NCI-H1105 treated with DMSO at 0.1 percent for 48 hours (cell line): Measurements from ENCODE around the gene NGEF.

Source experiments
- DNase-seq: peaks from one replicate; lab custom pipeline; 2025; lab: John Stamatoyannopoulos, UW

The NGEF gene

DNA sequence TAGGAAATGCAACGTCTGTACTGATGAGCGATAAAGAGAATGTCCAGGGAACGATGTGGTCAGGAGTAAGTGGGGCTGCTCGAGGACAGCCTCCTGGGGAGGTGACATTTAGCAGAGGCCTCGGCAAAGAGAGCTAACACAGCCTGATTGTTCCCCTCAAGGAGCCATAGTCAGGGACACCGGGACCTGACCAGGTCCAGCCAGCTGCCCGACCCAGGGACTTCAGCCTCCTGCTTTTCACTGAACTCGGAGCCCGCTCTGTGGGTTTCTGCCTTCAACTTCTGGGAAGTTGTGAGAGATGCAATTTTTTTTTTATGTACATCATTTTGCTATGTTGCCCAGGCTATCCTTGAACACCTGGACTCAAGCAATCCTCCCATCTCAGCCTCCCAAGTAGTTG lies 29.5 kb upstream of the NGEF start:
- no peak for DNase-seq

DNA sequence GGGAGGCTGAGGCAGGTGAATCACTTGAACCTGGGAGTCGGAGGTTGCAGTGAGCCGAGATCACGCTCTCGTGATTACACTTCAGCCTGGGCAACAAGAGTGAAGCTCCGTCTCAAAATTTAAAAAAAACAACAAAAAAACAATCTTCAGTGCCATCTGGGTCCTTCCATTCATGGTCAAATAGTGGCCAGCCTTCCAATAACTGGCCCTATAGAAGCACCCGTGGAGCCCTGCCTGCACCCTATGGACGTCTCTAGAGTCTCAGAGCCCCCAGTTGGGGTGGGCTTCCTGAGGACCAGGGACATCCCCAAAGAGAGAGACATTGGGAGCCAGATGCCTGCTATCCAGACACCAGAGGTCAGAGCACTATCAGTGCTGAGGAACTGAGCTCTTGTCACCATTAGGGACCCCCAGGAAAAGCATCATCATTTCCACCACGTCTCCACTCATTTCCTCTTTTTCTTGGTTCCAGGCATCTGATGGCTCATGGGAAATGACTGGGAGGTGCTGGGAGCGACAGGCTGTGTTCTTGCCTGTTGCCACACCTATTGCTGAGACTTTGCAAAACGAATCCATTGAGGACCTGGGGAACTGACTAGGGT lies 28.8 kb upstream of the NGEF start:
- no peak for DNase-seq

DNA sequence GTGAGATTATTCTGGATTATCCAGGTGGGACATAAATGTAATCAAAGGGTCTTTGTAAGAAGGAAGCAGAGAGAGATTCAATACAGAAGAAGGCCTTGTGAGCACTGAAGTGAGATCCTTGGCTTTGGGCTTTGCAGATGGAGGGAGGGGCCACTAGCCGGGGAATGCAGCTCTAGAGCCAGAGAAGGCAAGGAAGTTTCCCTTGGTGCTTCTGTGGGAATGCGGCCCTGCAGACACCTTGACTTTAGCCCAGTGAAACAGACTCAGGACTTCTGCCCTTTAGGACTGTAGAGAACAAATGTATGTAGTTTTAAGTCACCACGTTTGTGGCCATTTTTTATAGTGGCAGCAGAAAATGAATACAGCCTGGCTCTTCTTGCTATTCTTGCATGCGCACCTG lies 27.5 kb upstream of the NGEF start:
- DNase-seq: no peak

DNA sequence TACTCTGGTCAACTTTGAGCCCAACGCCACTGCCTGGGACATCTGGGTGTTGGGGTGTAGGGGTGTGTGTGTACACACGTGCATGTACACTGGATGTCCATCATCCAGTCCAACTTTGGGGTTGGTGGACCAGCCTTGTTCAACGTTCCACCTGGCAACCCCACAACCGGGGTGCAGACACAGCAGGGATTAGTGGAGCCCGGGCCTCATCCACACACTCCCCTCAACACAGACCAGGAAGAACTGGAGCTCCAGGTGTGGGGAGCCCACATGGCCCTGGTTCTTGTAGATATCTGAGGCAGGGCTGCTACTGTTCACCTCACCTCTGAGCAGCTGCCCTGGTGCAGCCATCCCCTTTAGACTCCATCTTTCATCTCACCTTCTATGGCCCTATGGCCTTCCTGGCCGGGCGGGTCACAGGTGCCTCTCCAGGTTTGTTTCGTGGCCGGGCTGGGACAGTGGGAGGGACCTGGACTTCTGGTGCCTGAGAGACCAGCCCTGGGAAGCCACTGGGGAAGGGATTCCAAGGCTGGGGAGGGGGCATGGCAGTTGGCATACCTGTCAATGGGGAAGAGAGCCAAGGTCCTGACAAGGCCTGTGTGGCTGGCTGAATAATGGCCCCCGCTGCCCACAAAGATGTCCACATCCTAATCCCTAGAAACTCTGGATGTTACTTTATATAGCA lies 26.9 kb upstream of the NGEF start:
- no peak for DNase-seq

DNA sequence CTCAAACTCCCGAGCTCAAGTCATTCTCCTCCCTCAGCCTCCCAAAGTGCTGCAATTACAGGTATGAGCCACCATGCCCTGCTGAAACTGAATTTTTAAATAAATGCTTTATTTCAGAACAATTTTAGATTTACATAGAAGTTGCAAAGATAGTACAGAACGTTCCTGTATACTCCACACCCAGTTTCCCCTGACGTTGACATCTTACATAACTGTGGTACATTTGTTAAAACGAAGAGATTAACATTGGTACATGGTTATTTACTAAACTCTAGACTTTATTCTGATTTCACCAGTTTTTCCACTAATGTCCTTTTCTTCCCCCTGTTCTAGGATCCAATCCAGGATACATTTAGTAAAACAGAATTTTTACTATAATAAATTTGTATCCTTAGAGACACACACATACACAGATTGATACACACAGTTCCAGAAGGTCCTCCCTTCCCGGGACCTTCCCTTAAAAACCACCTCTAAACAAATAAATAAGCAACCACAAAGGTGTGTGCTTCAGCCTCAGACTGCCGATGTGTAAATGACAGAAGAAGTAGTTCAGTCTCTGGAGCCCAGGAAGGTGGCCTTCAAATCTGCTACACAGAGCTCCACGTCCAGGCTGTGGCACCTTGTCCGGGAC lies 26.3 kb upstream of the NGEF start:
- DNase-seq: no peak

DNA sequence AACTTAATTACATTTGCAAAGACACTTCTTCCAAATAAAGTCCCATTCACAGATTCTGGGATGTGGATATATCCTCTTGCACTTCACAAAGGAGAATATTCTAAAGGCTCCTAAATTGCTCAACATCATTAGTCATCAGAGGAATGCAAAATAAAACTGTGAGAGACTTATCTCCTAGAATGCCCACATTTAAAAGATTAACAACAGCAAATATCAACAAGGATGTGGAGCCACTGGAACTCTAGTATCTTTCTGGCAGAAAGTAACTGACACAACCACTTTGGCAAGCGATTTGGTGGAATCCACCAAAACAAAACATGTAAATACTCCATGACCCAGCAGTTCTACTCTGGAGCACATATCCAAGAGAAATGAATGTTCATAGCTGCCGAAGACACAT lies 24.0 kb upstream of the NGEF start:
- no peak for DNase-seq

DNA sequence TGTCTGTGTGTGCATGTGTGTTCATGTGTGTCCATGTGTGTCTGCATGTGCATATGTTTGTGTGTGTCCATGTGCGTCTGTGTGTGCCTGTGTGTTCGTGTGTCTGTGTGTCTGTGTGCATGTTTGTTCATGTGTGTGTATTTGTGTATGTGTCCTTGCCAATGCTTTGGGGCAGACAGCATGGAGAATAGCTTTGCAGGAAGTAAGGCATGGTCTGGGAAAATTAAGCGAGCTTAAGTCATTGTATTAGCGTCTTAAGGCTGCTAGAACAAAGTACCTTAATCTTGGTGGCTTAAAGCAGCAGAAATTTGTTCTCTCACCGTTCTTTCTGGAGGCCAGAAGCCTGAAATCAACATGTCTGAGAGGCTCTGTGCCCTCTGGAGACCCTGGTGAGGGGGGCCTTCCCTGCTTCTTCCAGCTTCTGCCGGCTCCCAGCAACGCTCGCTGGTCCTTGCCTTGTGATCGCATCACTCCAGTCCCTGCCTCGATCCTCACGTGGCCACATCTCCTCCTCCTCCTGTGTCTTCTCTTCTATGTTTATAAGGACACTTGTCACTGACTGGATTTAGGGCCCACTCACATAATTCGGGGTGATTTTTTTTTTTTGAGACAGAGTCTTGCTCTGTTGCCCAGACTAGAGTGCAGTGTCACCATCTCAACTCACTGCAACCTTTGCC lies 23.2 kb upstream of the NGEF start:
- no peak for DNase-seq

DNA sequence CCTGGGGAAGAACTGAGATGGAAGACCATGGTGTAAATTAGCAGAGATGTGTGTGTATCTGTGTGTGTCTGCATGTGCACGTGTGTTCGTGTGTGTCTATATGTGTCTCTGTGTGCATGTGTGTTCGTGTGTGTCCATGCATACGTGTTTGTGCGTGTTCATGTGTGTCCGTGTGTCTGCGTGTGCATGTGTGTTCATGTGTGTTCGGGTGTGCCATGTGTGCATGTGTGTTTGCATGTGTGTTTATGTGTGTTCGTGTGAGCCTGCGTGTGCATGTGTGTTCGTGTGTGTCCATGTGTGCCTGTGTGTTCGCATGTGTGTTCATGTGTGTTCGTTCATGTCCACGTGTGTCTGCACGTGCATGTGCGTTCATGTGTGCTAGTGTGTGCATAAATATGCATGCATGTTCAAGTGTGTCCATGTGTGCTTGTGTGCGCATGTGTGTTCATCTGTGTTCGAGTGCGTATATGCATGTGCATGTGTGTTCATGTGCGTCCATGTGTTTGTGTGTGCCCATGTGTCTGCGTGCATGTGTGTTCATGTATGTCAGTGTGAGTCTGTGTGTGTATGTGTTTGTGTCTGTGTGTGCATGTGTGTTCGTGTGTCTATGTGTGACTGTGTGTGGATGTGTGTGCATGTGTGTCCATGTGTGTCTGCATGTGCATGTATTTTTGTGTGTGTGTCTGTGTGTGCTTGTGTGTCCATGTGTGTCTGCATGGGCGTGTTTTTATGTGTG lies 22.5 kb upstream of the NGEF start:
- DNase-seq: no peak

DNA sequence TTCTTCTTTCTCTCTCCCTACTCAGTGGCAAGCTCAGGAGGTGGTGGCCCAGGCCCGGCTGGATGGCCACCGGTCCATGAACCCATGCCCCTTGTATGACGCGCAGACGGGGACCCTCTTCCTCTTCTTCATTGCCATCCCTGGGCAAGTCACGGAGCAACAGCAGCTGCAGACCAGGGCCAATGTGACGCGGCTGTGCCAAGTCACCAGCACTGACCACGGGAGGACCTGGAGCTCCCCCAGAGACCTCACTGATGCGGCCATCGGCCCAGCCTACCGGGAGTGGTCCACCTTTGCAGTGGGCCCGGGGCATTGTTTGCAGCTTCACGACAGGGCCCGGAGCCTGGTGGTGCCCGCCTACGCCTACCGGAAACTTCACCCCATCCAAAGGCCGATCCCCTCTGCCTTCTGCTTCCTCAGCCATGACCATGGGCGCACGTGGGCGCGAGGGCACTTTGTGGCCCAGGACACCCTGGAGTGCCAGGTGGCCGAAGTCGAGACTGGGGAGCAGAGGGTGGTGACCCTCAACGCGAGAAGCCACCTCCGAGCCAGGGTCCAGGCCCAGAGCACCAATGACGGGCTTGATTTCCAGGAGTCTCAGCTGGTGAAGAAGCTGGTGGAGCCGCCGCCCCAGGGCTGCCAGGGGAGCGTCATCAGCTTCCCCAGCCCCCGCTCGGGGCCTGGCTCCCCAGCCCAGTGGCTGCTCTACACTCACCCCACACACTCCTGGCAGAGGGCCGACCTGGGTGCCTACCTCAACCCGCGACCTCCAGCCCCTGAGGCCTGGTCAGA lies 21.2 kb upstream of the NGEF start:
- DNase-seq: no peak

DNA sequence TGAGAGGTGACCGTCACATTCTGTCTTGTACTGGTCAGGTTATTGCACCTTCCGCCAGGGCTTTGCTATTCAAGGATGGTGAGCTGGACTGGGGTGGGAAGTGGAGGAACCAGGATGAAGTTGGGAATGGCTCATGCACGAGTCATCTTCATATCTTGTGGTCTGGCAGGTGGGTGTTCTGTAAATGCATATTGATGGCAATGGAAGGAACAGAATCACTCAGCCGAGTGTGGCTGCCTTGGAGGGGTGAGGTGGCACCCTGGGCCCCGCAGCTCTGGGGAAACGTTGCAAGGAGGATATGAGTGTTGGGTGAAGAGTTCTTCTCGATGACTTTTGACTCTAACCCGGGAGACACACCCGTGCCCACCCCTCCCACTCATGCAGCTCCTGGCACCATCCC lies 20.6 kb upstream of the NGEF start:
- no peak for DNase-seq

DNA sequence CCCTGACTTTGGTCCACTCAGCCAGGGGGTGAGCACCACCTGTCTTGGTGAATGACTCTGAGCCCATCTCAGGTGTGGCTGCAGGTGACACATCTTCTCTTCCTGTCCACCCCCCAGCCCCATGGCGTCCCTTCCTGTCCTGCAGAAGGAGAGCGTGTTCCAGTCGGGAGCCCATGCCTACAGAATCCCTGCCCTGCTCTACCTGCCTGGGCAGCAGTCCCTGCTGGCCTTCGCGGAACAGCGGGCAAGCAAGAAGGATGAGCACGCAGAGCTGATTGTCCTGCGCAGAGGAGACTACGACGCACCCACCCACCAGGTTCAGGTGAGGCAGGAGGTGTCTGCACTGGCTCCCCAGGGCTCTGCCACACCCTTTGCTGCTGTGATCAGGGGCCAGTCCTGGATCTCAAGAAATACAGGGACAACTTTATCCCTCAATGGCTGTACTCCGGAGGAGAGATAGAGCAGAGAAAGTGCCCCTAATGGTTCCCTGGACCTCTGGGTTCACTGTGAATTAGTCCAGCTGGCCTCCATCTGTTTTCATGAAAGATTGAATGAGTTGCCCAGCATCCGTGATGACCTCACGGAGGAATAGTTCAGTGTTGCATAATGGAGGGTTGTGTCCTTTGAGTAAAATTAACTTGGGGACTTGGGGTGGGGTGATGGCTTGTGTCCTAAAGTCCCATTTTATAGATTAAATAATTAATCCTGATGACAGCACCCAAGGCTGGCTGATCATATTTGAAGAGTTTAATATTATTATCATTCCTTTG lies 19.7 kb upstream of the NGEF start, which contains the start of gene NEU2:
TSS of gene NEU2 (plus strand) at position 122 of the 770 bp plus-strand sequence. CDS start at position 122, 0 bp downstream.
- no peak for DNase-seq

DNA sequence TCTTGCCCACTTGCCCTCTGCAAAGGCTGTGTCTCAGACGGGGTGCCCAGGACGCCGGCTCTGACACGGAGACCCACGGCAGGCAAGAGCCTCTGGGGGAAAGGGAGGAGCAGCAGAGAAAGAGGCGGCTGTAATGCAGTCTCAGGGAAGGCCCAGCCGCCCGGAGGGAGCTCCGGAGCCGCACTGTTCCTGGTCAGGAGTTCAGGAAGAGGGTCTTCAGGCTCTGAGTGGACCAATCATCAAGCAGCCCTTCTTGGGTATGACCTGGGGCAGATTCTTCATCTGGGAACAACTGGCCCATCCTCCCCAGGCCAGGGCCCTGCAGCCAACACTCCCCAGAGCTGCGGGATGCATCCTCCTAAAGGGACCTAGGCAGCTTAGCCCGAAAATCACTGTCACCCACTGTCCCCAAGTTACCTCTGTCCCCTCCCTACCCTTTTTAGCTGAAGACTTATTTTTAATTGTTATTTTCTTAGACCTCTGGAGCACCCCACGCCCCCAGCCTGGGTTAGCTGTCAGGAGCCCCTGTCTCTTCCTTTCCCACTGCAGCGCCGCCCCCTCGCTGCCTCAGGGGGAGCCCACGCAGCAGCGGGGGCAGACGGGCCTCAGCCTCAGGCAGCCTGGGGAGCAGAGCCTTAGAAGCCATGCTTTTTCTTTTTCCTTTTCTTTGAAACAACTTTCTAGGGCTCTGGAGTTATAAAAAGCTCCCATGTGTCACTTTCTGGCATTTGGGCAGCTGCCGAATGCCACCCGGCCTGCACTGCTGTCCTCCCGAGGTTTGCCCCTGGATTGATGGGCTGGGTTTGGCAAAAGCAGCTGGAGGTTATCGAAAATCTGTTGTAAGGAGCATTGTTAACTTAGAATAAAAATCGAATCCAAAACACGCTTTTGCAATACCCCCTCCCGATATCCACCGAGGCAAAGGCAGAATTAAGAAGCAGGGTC lies 18.8 kb upstream of the NGEF start:
- DNase-seq: no peak

DNA sequence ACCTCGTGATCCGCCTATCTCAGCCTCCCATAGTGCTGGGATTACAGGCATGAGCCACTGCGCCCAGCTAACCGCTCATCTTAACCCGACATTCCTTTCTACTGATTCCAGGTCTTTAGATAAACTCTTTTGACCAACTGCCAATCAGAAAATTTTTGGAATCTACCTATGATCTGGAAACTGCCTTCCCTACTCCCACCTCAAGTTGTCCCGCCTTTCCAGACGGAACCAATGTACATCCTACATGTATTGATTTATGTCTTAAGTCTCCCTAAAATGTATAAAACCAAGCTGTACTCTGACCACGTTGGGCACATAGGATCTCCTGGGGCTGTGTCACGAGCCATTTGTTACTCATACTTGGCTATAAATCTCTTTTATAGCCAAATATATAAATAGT lies 16.3 kb upstream of the NGEF start:
- DNase-seq: no peak

DNA sequence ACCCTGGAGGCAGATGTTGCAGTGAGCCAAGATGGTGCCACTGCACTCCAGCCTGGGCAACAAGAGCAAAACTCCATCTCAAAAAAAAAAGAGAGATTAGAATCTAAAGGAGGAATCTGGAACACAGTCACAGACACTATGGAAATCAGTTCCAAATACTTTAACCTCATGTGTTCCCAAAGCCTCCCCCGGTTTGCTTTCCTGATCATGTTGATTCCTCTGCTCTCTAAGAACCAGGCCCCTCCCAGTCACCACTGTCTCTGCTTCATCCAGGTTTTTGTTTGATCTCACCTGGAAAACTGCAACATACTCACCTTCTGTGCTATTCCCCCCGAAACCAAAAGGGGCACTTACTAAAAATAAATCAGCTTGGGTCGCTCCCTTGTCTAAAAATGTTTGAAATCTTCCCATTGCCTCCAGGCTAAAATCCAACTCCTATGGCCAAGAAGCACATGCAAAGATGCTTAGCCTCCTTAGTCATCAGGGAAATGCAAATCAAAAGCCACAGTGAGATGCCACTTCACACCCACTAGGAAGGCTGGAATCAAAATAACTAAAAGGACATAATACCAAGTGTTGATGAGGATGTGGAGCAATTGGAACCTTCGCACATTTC lies 13.2 kb upstream of the NGEF start:
- DNase-seq: no peak

DNA sequence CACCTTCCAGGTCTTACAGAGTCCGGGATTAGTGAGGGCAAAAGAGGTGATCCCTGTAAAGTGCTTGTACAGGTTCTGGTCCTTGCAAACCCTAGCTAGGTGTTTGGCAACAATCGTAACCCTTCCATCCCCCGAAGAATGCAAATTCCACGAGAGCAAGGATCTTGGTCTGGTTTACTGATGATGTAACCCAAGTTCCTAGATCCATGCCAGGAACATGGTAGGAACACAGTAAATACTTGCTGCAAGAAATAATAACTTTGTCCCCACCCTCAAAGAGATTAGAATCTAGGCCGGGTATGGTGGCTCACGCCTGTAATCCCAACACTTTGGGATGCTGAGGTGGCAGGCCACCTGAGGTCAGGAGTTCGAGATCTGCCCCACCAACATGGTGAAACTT lies 12.7 kb upstream of the NGEF start:
- no peak for DNase-seq

DNA sequence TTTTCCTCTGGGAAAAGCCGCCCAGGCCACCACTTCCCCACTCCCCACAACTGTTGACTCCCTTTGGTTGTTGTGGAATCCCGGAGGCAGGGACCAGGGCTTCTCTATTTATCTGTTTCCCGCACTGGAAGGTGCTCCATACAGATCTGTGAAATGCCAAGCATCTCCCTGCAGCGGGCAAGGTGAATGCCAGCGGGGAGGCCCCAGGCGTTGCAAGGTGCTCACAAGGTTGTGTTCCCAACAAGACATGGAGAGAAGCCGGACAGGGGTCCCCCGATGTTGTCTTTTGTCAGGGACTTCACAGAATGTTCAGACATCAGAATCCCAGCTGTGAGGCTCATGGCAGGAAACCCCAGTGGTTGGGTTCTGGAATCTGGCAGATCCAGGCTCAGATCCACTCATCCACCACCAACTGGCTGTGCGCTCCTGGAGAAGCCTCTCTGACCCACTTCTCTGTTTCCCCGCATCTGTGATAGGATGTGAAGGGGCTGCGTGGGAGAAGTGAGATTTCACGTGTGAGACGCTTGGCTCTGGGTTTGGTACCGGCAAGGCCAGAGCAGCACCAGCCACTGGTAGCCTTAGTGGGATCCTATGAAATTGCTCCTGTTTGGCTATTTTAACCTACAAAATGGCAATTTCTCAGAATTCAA lies 10.8 kb upstream of the NGEF start:
- no peak for DNase-seq

DNA sequence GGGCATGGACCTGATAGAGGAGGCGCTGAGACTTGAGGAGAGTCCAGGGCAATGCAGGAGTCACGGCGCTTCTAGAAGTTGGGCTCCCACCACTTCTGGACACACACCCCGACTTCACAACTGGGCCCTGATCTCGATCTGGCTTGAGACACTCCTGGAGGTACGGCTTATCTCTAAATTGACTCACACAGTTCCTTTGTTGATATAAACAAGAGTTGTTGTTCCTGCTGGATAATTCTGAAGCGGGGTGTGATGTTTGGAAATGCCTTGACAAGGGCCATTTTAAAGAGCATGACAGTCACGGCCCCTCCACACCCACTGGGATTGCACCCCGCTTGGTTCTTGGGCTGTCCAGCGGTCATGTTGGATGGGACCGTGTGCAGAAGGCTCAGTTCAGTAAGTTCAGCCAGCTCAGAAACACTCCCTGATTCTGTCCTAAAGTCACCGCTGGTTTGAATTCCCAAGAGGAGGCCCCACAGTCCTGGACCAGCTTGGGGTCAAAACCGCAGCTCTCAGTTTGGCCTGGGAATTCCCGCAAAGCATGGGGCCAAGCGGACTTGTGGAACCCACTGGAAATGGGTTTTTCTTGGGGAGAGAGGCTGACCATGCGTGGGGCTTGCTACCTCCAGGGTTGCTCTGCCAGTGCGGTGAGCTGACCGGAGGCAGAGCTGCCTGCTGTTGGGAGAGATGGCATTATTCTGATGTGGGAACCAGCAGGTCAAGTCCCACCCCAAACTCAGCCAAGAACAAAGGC lies 10.1 kb upstream of the NGEF start:
- no peak for DNase-seq

DNA sequence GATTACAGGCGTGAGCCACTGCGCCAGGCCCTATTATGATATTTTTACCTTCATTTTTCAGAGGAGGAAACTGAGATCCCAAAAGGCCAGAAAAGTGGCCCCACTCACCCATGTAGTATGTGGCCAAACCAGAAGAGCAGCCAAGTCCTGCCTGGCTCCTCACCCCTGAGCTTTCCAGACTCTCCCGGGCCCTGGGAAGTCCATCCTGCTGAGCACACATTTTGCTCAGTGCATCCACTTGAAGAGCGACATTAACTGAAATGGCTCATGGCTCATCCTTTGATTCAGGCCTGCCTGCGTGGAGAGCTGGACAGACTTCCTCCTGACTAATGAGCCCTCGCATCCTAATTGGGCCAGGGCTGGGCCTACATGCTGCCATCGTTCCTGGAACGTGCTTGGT lies 9.5 kb upstream of the NGEF start:
- DNase-seq: no peak
